ENCODE data around the gene RNF220.

The RNF220 gene

GRCh38 chr1:44643721-44644334 is 238.8 kb downstream of the RNF220 start:
- no peak for DNase-seq
- peaks cover 48% of the 10 kb centered on the region for H3K36me3 Mint-ChIP-seq (ENCODE audit: insufficient read depth)
- no peaks in the 10 kb centered on the region for H3K9me3 Mint-ChIP-seq
- ATAC-seq (replicated peaks), result no peak
- H3K27ac Mint-ChIP-seq, result peak overlapping the region in 1 of 2 donors; percentile 49
- peaks cover 17% of the 10 kb centered on the region in 2 donors for H3K4me1 Mint-ChIP-seq (ENCODE audit: low read depth in 2 of 2)
- H3K27me3 Mint-ChIP-seq, result no peaks in the 10 kb centered on the region
- H3K4me3 Mint-ChIP-seq, result no peak overlapping the region

DNA sequence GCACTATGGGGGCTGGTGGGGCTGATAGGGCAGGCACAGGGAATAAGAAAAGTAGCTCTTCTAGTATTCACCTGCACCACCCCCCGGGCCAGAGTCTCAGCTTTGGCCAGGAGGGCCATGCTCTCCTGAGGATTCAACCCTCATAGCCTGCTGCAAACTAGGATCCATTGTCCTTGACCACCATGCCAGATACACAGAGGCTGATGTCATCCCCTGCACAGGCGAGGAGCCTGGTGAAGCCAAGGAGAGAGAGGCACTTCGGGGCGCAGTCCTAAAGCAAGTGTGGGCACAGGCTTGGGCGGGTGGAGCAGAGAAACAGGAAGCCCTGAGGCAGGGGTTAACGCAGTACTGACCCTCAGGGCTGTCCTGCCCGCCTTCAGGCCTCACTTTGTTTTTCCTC is 239.8 kb downstream of the RNF220 start:
- peak overlapping the region in 1 of 2 donors; percentile 49 for H3K27ac Mint-ChIP-seq
- H3K27me3 Mint-ChIP-seq, result no peaks in the 10 kb centered on the region
- H3K9me3 Mint-ChIP-seq, result no peaks in the 10 kb centered on the region
- peaks cover 13 to 17% of the 10 kb centered on the region in 2 donors for H3K4me1 Mint-ChIP-seq (ENCODE audit: low read depth in 2 of 2)
- no peak for DNase-seq
- H3K36me3 Mint-ChIP-seq (ENCODE audit: insufficient read depth), result peaks cover 43% of the 10 kb centered on the region
- H3K4me3 Mint-ChIP-seq, result no peak overlapping the region
- no peak for ATAC-seq (replicated peaks)

DNA sequence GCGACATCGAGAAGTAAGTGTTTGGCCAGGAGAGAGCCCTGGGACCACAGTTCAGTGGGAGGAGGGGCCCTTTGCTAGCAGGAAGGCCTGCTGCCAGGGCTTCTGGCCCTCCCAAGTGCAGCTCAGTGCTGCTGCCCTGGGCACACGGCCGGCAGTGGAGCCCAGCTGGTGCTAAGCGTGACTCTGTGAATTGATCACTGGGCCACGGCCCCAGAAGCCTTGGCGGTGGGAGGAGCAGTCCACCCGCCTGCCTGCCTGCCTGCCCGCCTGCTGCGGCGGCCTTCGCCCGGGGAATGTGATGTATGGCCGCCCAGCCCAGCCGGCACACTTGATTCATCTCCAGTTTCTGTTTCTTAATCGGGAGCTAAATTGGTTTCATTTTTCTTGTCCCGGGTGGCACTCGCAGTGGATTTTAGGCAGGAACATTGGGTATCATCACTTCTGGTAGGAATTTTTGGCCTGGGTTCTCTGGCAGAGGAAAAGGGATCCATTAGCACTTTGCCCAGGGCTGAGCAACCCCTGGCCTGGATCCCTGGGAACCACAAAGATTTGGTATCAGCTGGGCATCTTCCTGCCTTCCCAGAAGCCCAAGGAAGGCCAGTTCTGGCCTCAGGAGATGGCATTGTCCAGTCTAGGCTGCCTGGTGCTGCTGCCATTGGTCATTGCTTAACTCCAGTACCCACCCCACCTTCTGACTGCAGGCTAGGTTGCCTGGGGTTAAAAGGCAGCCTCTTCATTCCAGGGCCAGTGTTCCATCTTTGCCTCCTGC is 240.6 kb downstream of the RNF220 start:
- ATAC-seq (replicated peaks), result no peak
- no peaks in the 10 kb centered on the region for H3K27me3 Mint-ChIP-seq
- H3K36me3 Mint-ChIP-seq (ENCODE audit: insufficient read depth), result peaks cover 41% of the 10 kb centered on the region
- DNase-seq, result no peak
- no peaks in the 10 kb centered on the region for H3K9me3 Mint-ChIP-seq
- H3K4me3 Mint-ChIP-seq, result no peak overlapping the region
- H3K27ac Mint-ChIP-seq, result peak overlapping the region in 1 of 2 donors; percentile 49
- H3K4me1 Mint-ChIP-seq (ENCODE audit: low read depth in 2 of 2), result peaks cover 13 to 15% of the 10 kb centered on the region in 2 donors

- ATAC-seq (replicated peaks) (no peak), DNase-seq (no peak)
- Mint-ChIP-seq H3K27me3 (no peaks in the 10 kb centered on the region), H3K9me3 (no peaks in the 10 kb centered on the region), H3K36me3 (ENCODE audit: insufficient read depth) (peaks cover 36% of the 10 kb centered on the region), H3K4me3 (no peak overlapping the region), H3K27ac (peak overlapping the region in 1 of 2 donors; percentile 79), H3K4me1 (ENCODE audit: low read depth in 2 of 2) (peaks cover 13 to 14% of the 10 kb centered on the region in 2 donors)
Measured at GRCh38 chr1:44646261-44647110, 241.4 kb downstream of the RNF220 start.

- DNase-seq, result no peak
- H3K27ac Mint-ChIP-seq, result peak overlapping the region; percentile 79 to 89
- no peak overlapping the region for H3K4me3 Mint-ChIP-seq
- H3K27me3 Mint-ChIP-seq, result no peaks in the 10 kb centered on the region
- peaks cover 9 to 11% of the 10 kb centered on the region in 2 donors for H3K4me1 Mint-ChIP-seq (ENCODE audit: low read depth in 2 of 2)
- no peak for ATAC-seq (replicated peaks)
- H3K36me3 Mint-ChIP-seq (ENCODE audit: insufficient read depth), result peaks cover 25% of the 10 kb centered on the region
- H3K9me3 Mint-ChIP-seq, result no peaks in the 10 kb centered on the region
Measured at GRCh38 chr1:44647896-44648295, 242.8 kb downstream of the RNF220 start.

DNA sequence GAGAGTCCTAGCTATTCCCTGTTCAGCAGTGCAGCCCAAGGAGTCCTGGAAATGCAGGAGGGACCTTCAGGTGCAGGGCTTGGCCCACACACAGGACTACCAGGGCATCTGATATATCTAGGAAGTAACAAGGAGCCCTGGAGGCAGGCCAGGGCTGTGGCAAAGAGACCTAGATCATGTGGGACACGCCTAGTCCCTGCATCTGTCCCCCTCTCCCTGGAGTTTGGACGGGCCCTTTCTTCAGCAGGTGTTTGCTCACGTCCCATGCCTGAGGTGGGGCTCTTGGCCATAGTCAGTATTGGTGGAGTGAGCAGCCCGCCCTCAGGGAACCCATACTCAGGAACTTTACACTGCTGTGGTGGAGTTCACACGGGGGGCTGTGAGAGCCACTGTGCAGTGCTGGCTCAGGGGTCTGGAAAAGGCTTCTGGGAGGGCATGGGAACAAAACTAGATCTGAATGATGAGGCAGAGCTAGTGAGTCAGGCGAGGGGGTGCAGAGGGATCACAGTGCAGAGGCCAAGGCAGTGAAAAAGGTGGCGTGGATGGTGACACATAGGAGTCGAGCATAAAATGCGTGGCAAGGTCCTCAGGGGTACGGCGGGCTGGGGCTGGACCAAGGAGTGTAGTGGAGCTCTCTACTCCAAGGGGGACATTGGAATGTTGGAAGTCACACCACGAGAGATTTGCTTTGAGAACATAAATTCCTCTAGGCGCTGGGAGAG is 243.6 kb downstream of the RNF220 start:
- Mint-ChIP-seq H3K27ac (peak overlapping the region in 1 of 2 donors; percentile 89), H3K9me3 (no peaks in the 10 kb centered on the region), H3K4me1 (ENCODE audit: low read depth in 2 of 2) (peaks cover 3 to 9% of the 10 kb centered on the region in 2 donors), H3K4me3 (no peak overlapping the region), H3K36me3 (ENCODE audit: insufficient read depth) (peaks cover 25% of the 10 kb centered on the region), H3K27me3 (no peaks in the 10 kb centered on the region)
- ATAC-seq (replicated peaks) (no peak), DNase-seq (no peak)

DNA sequence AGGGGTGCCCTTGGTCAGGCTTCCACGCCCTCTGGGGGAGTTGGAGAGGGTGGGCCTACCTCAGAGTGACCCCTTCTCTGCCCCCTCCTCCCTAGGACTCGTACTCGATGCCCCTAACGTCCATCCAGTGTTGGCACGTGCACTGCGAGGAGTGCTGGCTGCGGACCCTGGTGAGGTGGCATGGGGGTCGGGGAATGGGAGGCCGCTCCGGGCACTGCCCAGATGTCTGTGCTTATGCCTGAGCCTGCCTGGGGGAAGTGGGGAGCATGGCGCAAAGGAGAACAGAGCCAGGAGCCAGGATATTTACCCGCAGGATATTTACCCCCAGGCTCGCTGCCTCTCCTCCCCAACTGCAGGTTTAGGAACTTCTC is 244.7 kb downstream of the RNF220 start:
- no peaks in the 10 kb centered on the region for H3K27me3 Mint-ChIP-seq
- peaks cover 27% of the 10 kb centered on the region for H3K36me3 Mint-ChIP-seq (ENCODE audit: insufficient read depth)
- no peak for DNase-seq
- ATAC-seq (replicated peaks), result no peak
- H3K4me1 Mint-ChIP-seq (ENCODE audit: low read depth in 2 of 2), result peaks cover 0 to 9% of the 10 kb centered on the region in 2 donors
- H3K4me3 Mint-ChIP-seq, result no peak overlapping the region
- no peaks in the 10 kb centered on the region for H3K9me3 Mint-ChIP-seq
- H3K27ac Mint-ChIP-seq, result no peak overlapping the region

- no peak overlapping the region for H3K27ac Mint-ChIP-seq
- H3K27me3 Mint-ChIP-seq, result no peaks in the 10 kb centered on the region
- no peaks in the 10 kb centered on the region for H3K9me3 Mint-ChIP-seq
- peaks cover 0 to 9% of the 10 kb centered on the region in 2 donors for H3K4me1 Mint-ChIP-seq (ENCODE audit: low read depth in 2 of 2)
- DNase-seq (no peak), ATAC-seq (replicated peaks) (no peak)
- no peak overlapping the region for H3K4me3 Mint-ChIP-seq
- H3K36me3 Mint-ChIP-seq (ENCODE audit: insufficient read depth), result peaks cover 24% of the 10 kb centered on the region
Measured at GRCh38 chr1:44650159-44650831, 245.2 kb downstream of the RNF220 start.

DNA sequence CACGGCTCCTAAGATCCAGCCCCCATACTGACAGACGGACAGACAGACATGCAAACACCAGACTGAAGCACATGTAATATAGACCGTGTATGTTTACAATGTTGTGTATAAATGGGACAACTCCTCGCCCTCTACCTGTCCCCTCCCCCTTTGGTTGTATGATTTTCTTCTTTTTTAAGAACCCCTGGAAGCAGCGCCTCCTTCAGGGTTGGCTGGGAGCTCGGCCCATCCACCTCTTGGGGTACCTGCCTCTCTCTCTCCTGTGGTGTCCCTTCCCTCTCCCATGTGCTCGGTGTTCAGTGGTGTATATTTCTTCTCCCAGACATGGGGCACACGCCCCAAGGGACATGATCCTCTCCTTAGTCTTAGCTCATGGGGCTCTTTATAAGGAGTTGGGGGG is 246.0 kb downstream of the RNF220 start:
- H3K4me3 Mint-ChIP-seq, result no peak overlapping the region
- no peak for ATAC-seq (replicated peaks)
- peaks cover 0 to 9% of the 10 kb centered on the region in 2 donors for H3K4me1 Mint-ChIP-seq (ENCODE audit: low read depth in 2 of 2)
- peaks cover 19% of the 10 kb centered on the region for H3K36me3 Mint-ChIP-seq (ENCODE audit: insufficient read depth)
- H3K27me3 Mint-ChIP-seq, result no peaks in the 10 kb centered on the region
- no peak for DNase-seq
- peak overlapping the region in 1 of 2 donors; percentile 77 for H3K27ac Mint-ChIP-seq
- no peaks in the 10 kb centered on the region for H3K9me3 Mint-ChIP-seq

GRCh38 chr1:44652445-44653106 is 247.5 kb downstream of the RNF220 start:
- no peaks in the 10 kb centered on the region for H3K27me3 Mint-ChIP-seq
- peaks cover 14% of the 10 kb centered on the region for H3K36me3 Mint-ChIP-seq (ENCODE audit: insufficient read depth)
- DNase-seq (peak; percentile 69 to 81 (median 75)), ATAC-seq (replicated peaks) (peak; percentile 96)
- H3K4me3 Mint-ChIP-seq, result no peak overlapping the region
- peaks cover 0 to 5% of the 10 kb centered on the region in 2 donors for H3K4me1 Mint-ChIP-seq (ENCODE audit: low read depth in 2 of 2)
- peak overlapping the region in 1 of 2 donors; percentile 77 for H3K27ac Mint-ChIP-seq
- H3K9me3 Mint-ChIP-seq, result no peaks in the 10 kb centered on the region

DNA sequence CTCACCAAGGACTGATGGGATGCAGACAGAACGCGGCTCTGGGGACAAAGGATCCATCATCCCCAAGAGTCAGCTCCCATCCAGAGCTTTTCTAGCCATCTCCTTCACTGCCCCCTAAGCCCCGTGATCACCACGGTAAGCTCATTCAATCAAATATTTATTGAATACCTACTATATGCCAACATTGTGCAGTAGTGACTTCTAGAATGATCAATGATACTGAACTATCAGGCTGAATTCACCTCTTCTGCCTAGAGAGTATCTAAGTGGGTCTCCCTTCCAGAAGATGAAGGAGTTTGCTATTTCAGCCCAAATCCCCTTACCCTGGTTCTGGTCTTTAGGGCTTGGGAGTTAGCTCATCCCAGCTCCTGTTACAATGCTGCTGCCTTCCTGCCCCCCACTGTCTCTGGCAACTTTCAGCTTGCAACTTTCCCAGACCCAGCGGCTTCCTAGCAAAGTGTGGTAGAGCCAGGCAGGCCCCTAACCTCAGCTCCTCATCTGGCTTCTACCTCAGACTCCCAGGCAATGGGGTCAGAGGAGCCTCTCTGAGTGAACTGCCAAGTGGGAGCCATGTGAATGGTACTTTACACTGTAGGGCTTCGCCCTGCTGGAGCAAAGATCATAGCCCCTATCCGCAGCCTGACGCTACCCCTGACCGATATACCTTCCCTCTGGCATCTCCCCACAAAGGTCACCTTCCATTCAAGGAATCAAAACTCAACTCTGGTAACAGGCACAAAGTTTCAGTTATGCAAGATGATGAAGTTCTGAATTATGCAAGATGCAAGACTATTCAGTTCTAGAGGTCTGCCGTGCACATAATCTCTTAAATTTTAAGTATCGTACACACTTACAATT is 248.3 kb downstream of the RNF220 start:
- ATAC-seq (replicated peaks) (no peak), DNase-seq (no peak)
- Mint-ChIP-seq H3K9me3 (no peaks in the 10 kb centered on the region), H3K36me3 (ENCODE audit: insufficient read depth) (peaks cover 10% of the 10 kb centered on the region), H3K27me3 (no peaks in the 10 kb centered on the region), H3K4me1 (ENCODE audit: low read depth in 2 of 2) (peaks cover 0 to 5% of the 10 kb centered on the region in 2 donors), H3K27ac (peak overlapping the region in 1 of 2 donors; percentile 30), H3K4me3 (no peak overlapping the region)

All from effector memory CD8-positive, alpha-beta T cell (primary cell).